Mesendoderm (in vitro differentiated cells): Measurements from ENCODE around the gene E2F3.
"Not testable (repeated sequence)": the region's sequence is repeated elsewhere in the genome, so short reads cannot be mapped to it uniquely, and the experiment has no call there.

ENCODE experiments used
- DNase-seq: peaks from one replicate; pipeline ENCODE4 v3.0.0; 2013
- H2AK5ac ChIP-seq: 2 replicates; pipeline ENCODE4 v1.6.1; 2013; ENCODE audit warnings: low read length, inconsistent platforms
- H2BK120ac ChIP-seq: 2 replicates; pipeline ENCODE4 v1.6.1; 2013; ENCODE audit warnings: low read depth, mild to moderate bottlenecking, low read length, moderate library complexity, mixed read lengths
- H2BK15ac ChIP-seq: replicated peaks from 2 replicates; pipeline ENCODE4 v1.6.1; 2013; ENCODE audit warnings: low read depth, mild to moderate bottlenecking, moderate library complexity
- H2BK5ac ChIP-seq: 2 replicates; pipeline ENCODE4 v1.6.1; 2013; ENCODE audit warnings: low read length, inconsistent platforms
- H3K18ac ChIP-seq: 2 replicates; pipeline ENCODE4 v1.6.1; 2013; ENCODE audit warnings: mild to moderate bottlenecking, low read length, mixed read lengths
- H3K23ac ChIP-seq: one replicate; pipeline ENCODE4 v1.6.1; 2013; ENCODE audit warnings: low read length
- H3K27ac ChIP-seq: 2 replicates; pipeline ENCODE4 v1.5.1; 2013; ENCODE audit warnings: low read depth, mild to moderate bottlenecking, inconsistent platforms, low read length, moderate library complexity
- H3K27me3 ChIP-seq: 2 replicates; pipeline ENCODE4 v1.6.1; 2013; ENCODE audit warnings: low read length, control low read depth, mild to moderate bottlenecking, inconsistent platforms; ENCODE audit not compliant: insufficient read depth, poor library complexity
- H3K36me3 ChIP-seq: 2 replicates; pipeline ENCODE4 v1.6.1; 2013; ENCODE audit warnings: low read length, inconsistent platforms; ENCODE audit not compliant: control insufficient read depth, insufficient read depth
- H3K4ac ChIP-seq: one replicate; pipeline ENCODE4 v1.6.1; 2013; ENCODE audit warnings: low read depth, mild to moderate bottlenecking, low read length, moderate library complexity
- H3K4me1 ChIP-seq: 2 replicates; pipeline ENCODE4 v1.6.1; 2013; ENCODE audit warnings: low read depth, low read length, inconsistent platforms; ENCODE audit not compliant: control insufficient read depth
- H3K4me2 ChIP-seq: 2 replicates; pipeline ENCODE4 v1.6.1; 2013; ENCODE audit warnings: low read length
- H3K4me3 ChIP-seq: 2 replicates; pipeline ENCODE4 v1.5.1; 2013; ENCODE audit warnings: mild to moderate bottlenecking, low read length
- H3K56ac ChIP-seq: one replicate; pipeline ENCODE4 v1.6.1; 2013; ENCODE audit warnings: low read length
- H3K79me1 ChIP-seq: 2 replicates; pipeline ENCODE4 v1.6.1; 2013; ENCODE audit warnings: low read length, inconsistent platforms
- H3K79me2 ChIP-seq: 2 replicates; pipeline ENCODE4 v1.6.1; 2013; ENCODE audit warnings: mild to moderate bottlenecking, low read length; ENCODE audit not compliant: control insufficient read depth, insufficient read depth
- H3K9ac ChIP-seq: 2 replicates; pipeline ENCODE4 v1.6.1; 2013; ENCODE audit warnings: low read length, inconsistent platforms
- H4K5ac ChIP-seq: one replicate; pipeline ENCODE4 v1.6.1; 2013; ENCODE audit warnings: low read length
- H4K8ac ChIP-seq: one replicate; pipeline ENCODE4 v1.6.1; 2013; ENCODE audit warnings: low read depth, mild to moderate bottlenecking, control low read depth, low read length, moderate library complexity
- WGBS: extraction: QIAGEN DNeasy Blood & Tissue Kit; methylation state at CpG from one replicate; pipeline ENCODE4 v1.1.7; 2013; ENCODE audit warnings: low lambda C conversion rate, missing lambda C conversion rate; ENCODE audit not compliant: insufficient coverage; ENCODE audit errors: extremely low coverage; 5-methylcytosine and 5-hydroxymethylcytosine counted together

Gene E2F3

DNA sequence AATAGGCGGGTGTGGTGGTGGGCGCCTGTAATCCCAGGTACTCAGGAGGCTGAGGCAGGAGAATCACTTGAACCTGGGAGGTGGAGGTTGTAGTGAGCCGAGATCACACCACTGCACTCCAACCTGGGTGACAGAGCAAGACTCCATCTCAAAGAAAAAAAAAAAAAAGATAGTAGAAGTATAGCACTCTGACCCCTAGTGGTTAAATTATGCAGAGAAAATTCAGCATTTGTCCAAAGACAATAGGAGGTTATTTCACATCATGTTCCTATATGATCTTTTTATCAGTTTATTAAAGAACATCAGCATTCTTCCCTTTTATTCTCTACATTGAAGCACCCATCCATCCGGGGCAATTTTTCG lies 127.4 kb downstream of the E2F3 start:
- H3K36me3 ChIP-seq, H2BK15ac ChIP-seq, H3K27me3 ChIP-seq, H3K27ac ChIP-seq, H3K23ac ChIP-seq, H4K5ac ChIP-seq, H3K4me3 ChIP-seq, H2BK120ac ChIP-seq, H3K4me2 ChIP-seq, H3K9ac ChIP-seq, H4K8ac ChIP-seq, H2AK5ac ChIP-seq, H3K79me1 ChIP-seq, H3K56ac ChIP-seq, H3K79me2 ChIP-seq, H3K4me1 ChIP-seq, H2BK5ac ChIP-seq, H3K18ac ChIP-seq, H3K4ac ChIP-seq: not testable (repeated sequence)
- DNase-seq = peak; percentile 51
- no CpG with 5 or more reads among the region's 5 CpGs for WGBS

DNA sequence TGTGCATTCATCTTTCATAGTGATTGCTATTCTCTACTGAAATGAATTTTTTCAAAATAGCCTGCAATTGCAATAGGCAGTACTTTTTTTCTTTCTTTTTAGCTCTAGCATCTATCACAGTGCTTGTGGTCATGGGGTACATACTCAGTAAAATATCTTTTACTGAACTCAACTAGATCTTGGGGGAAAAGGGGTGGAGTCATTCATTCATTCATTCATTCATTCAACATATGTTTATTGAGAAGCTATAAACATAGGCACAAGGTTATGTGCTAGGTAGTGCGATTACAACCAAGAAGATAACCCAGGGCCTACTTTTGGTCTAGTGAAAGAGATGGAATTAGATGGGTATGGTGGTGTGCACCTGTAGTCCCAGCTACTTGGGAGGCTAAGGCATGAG lies 131.2 kb downstream of the E2F3 start:
- no peak overlapping the region for H2BK5ac ChIP-seq
- no peak overlapping the region for H3K9ac ChIP-seq
- DNase-seq = no peak

DNA sequence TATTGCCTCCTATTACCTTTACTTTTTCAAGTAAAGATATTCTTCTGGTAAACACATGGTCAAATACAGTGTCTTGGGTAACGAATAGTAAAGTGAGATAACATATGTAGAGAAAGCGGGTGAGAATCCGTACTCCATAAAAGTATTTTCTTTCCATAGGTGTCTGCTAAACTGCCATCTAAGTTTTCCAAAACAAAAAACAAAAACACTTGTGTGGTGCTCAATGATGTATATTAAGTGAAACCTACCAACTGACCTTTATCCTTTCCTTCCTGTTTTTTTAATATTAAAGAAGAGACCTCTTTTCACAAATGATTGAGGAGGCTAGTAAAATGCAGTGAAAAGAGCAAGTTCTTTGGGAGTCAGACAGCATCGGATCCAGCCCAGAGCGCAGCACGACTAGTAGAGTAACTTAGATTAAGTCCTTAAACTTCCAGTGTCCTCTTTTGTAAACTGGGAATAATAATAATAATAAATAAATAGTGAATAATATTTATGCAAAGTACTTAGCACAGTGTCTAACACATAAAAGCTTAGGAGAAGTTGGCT lies 132.1 kb downstream of the E2F3 start:
- Histone ChIP-seq H2BK120ac (no peak overlapping the region), H3K27ac (no peak overlapping the region), H3K18ac (no peak overlapping the region), H3K4me1 (no peaks in the 10 kb centered on the region), H3K56ac (no peak overlapping the region), H3K4me2 (no peak overlapping the region), H3K36me3 (no peaks in the 10 kb centered on the region), H2AK5ac (no peak overlapping the region), H3K79me1 (peaks cover 4% of the 10 kb centered on the region), H3K27me3 (no peaks in the 10 kb centered on the region), H4K5ac (no peak overlapping the region), H3K79me2 (peaks cover 6% of the 10 kb centered on the region), H3K4me3 (no peak overlapping the region), H3K9ac (peak overlapping the region; percentile 43), H2BK15ac (no peak overlapping the region), H4K8ac (no peak overlapping the region), H3K4ac (no peak overlapping the region), H2BK5ac (no peak overlapping the region), H3K23ac (no peak overlapping the region)
- DNase-seq = no peak
- WGBS = no CpG with 5 or more reads among the region's 6 CpGs

More for the DNA sequence above, 131.2 kb downstream of the E2F3 start:
- Histone ChIP-seq H3K27me3 (no peaks in the 10 kb centered on the region), H3K27ac (no peak overlapping the region), H3K79me2 (peaks cover 6% of the 10 kb centered on the region), H2BK15ac (no peak overlapping the region), H4K8ac (no peak overlapping the region), H4K5ac (no peak overlapping the region), H3K36me3 (no peaks in the 10 kb centered on the region), H3K18ac (no peak overlapping the region), H2AK5ac (no peak overlapping the region), H3K4me1 (no peaks in the 10 kb centered on the region), H3K4ac (no peak overlapping the region), H3K4me2 (no peak overlapping the region), H2BK120ac (no peak overlapping the region), H3K4me3 (no peak overlapping the region), H3K56ac (no peak overlapping the region), H3K23ac (no peak overlapping the region), H3K79me1 (peaks cover 4% of the 10 kb centered on the region)
- no CpG with 5 or more reads among the region's 1 CpG for WGBS

DNA sequence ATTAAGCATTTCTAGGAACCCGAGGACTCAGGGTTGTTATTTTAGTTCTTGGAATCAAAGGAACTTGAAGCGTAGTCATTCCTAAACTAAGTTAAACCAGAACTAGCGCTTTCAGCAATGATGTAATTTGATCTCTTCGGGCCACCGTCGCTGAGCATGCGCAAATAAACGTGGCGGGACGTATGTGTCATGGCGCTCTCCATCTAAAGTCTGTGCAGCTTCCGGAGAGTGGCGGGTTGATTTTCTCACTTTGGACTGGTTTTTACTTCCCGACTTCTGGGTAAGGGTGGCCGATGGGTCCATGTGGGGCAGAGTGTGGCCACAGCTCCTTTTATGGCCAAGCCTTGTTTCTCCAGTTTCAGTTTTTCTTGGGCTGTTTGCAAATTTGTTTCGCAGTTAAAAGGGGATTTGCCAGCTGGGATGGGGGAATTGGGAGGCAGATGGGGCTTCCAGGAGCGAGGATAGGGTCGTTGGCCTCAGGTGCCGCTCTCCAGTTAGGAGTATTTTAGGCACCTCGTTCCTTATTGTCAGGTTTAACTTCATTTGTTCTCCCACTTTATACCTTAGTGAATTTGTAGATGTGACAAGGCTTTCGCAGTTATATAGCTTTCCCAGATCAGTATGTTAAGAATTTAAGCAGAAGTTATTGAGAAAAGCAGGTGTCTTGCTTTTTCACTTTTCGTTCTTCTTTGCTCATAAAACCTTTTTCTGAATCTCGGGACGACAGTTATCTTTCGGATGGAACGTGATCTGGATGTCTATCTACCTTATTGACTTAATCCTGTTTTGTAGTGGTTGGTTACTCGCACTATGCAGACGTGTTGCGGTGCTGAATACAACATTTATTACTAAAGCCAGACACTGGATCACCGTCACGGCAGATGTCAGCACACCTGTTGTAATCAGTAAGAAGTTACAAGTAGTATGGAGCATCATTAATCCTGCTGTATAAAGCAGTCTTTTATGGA lies 132.9 kb downstream of the E2F3 start, which contains the start of gene CDKAL1:
Gene CDKAL1, plus strand, starts transcription at position 163 of the 968 bp plus-strand sequence. CDS start 11,894 bp downstream, outside the sequence.
- H3K18ac ChIP-seq = peak within 1 kb of the TSS; percentile 78
- H3K36me3 ChIP-seq = no peaks in the 10 kb centered on the region
- no peaks in the 10 kb centered on the region for H3K4me1 ChIP-seq
- peak within 1 kb of the TSS; percentile 21 for H2BK5ac ChIP-seq
- H3K27ac ChIP-seq = peak within 1 kb of the TSS; percentile 60
- peak within 1 kb of the TSS; percentile 36 for H2BK15ac ChIP-seq
- H3K27me3 ChIP-seq = no peaks in the 10 kb centered on the region
- no peak within 1 kb of the TSS for H4K8ac ChIP-seq
- no peak within 1 kb of the TSS for H3K23ac ChIP-seq
- peak within 1 kb of the TSS; percentile 71 for H3K4me2 ChIP-seq
- H2BK120ac ChIP-seq = peak within 1 kb of the TSS; percentile 48
- peak within 1 kb of the TSS; percentile 87 for H3K9ac ChIP-seq
- H3K4ac ChIP-seq = peak within 1 kb of the TSS; percentile 2
- H3K4me3 ChIP-seq = peak within 1 kb of the TSS; percentile 85
- no peak within 1 kb of the TSS for H2AK5ac ChIP-seq
- WGBS = no CpG with 5 or more reads among the region's 31 CpGs
- peaks cover 6% of the 10 kb centered on the region for H3K79me2 ChIP-seq
- peak; percentile 95 for DNase-seq
- peak within 1 kb of the TSS; percentile 84 for H3K56ac ChIP-seq
- no peak within 1 kb of the TSS for H4K5ac ChIP-seq
- H3K79me1 ChIP-seq = peaks cover 4% of the 10 kb centered on the region

DNA sequence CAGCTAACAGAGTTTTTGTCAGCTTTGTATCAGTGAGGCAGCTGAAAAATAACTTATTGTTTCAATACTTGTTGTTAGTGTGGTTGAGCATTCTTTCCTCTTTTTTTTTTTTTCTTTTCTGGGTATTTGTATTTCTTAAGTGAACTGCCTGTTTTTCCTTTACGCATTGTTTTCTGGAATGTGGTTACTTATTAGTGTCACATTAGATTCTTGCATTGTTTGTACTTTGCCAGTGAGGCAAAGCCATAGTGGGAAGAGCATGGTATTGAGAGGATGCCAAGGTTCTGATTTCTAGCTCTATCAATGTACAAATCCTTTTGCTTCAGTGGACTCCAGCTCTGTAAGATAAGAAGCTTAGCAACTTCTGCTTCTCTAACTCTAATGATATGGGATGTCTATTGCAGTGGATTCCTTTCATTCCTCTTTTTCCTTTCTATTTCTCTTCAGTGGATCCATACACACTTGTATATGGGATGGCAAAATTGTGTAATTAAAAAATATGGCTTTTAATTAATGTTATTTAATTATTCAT lies 136.5 kb downstream of the E2F3 start:
- Histone ChIP-seq H2BK5ac (no peak overlapping the region), H3K79me1 (peaks cover 11% of the 10 kb centered on the region), H3K9ac (no peak overlapping the region), H3K4me3 (no peak overlapping the region), H3K23ac (no peak overlapping the region), H4K8ac (no peak overlapping the region), H3K36me3 (no peaks in the 10 kb centered on the region), H3K27me3 (no peaks in the 10 kb centered on the region), H2AK5ac (no peak overlapping the region), H2BK120ac (no peak overlapping the region), H3K56ac (no peak overlapping the region), H2BK15ac (no peak overlapping the region), H3K4me2 (no peak overlapping the region), H4K5ac (no peak overlapping the region), H3K4me1 (no peaks in the 10 kb centered on the region), H3K4ac (no peak overlapping the region), H3K18ac (no peak overlapping the region), H3K79me2 (peaks cover 6% of the 10 kb centered on the region), H3K27ac (no peak overlapping the region)
- no CpG with 5 or more reads among the region's 1 CpG for WGBS
- DNase-seq = no peak
